MM.1S (cell line): ENCODE data around the gene VEPH1.

Experiments used
- DNase-seq: peaks from one replicate; pipeline ENCODE4 v3.0.0-alpha.2; 2015
- H2AFZ ChIP-seq: fragments of 300-600 bp; sonication (generic); 2 replicates; pipeline ENCODE4 v1.6.0; 2016; ENCODE audit warnings: antibody characterized with exemption, low read length
- H3F3A ChIP-seq: fragments of 300-600 bp; sonication (generic); 2 replicates; pipeline ENCODE4 v1.6.1; 2016; ENCODE audit warnings: mild to moderate bottlenecking, antibody characterized with exemption, low read length, moderate library complexity, mixed read lengths; ENCODE audit not compliant: insufficient read depth
- H3K27ac ChIP-seq: fragments of 300-600 bp; sonication (generic); 2 replicates; pipeline ENCODE4 v1.5.1; 2016; ENCODE audit warnings: mild to moderate bottlenecking, low read length
- H3K27me3 ChIP-seq: fragments of 300-600 bp; sonication (generic); replicated peaks from 2 replicates; pipeline ENCODE4 v1.6.0; 2016; ENCODE audit warnings: low read length; ENCODE audit not compliant: insufficient read depth
- H3K36me3 ChIP-seq: fragments of 300-600 bp; sonication (generic); replicated peaks from 2 replicates; pipeline ENCODE4 v1.6.1; 2016; ENCODE audit warnings: mild to moderate bottlenecking, low read length, mixed read lengths; ENCODE audit not compliant: insufficient read depth
- H3K4me1 ChIP-seq: fragments of 300-600 bp; sonication (generic); 2 replicates; pipeline ENCODE4 v1.6.1; 2016; ENCODE audit warnings: low read length, mixed read lengths
- H3K4me2 ChIP-seq: fragments of 300-600 bp; sonication (generic); 2 replicates; pipeline ENCODE4 v1.6.0; 2016; ENCODE audit warnings: low read depth, low read length
- H3K4me3 ChIP-seq: fragments of 300-600 bp; sonication (generic); 2 replicates; pipeline ENCODE4 v1.5.1; 2016; ENCODE audit warnings: low read length, mixed read lengths
- H3K79me2 ChIP-seq: fragments of 300-600 bp; sonication (generic); 2 replicates; pipeline ENCODE4 v1.6.1; 2016; ENCODE audit warnings: mixed run types, low read length, mixed read lengths
- H3K9ac ChIP-seq: fragments of 300-600 bp; sonication (generic); 2 replicates; pipeline ENCODE4 v1.6.1; 2016; ENCODE audit warnings: low read length, mixed read lengths
- H3K9me2 ChIP-seq: fragments of 300-600 bp; sonication (generic); replicated peaks from 2 replicates; pipeline ENCODE4 v1.6.1; 2016; ENCODE audit warnings: mild to moderate bottlenecking, low read length, mixed read lengths; ENCODE audit not compliant: insufficient read depth
- H3K9me3 ChIP-seq: fragments of 300-600 bp; sonication (generic); replicated peaks from 2 replicates; pipeline ENCODE4 v1.6.1; 2016; ENCODE audit warnings: mild to moderate bottlenecking, low read length, mixed read lengths; ENCODE audit not compliant: insufficient read depth
- H4K20me1 ChIP-seq: fragments of 300-600 bp; sonication (generic); 2 replicates; pipeline ENCODE4 v1.6.1; 2016; ENCODE audit warnings: mild to moderate bottlenecking, low read length, moderate library complexity, mixed read lengths; ENCODE audit not compliant: insufficient read depth
- EZH2 ChIP-seq: fragments of 300-600 bp; sonication (generic); optimal IDR thresholded peaks from 2 replicates; pipeline ENCODE3; 2017; ENCODE audit warnings: low read depth, mild to moderate bottlenecking, antibody characterized with exemption, low read length, mixed read lengths
- EZH2phosphoT487 ChIP-seq: fragments of 300-600 bp; sonication (generic); IDR thresholded peaks from 2 replicates; pipeline ENCODE4 v1.6.1; 2018; ENCODE audit warnings: antibody characterized with exemption, low read length
- TF ChIP-seq, protein P1 (sequence below): fragments of 300-600 bp; sonication (generic); IDR thresholded peaks from 2 replicates; pipeline ENCODE4 v1.5.1; 2016; ENCODE audit warnings: antibody characterized with exemption, low read length, mixed read lengths

The VEPH1 gene

DNA sequence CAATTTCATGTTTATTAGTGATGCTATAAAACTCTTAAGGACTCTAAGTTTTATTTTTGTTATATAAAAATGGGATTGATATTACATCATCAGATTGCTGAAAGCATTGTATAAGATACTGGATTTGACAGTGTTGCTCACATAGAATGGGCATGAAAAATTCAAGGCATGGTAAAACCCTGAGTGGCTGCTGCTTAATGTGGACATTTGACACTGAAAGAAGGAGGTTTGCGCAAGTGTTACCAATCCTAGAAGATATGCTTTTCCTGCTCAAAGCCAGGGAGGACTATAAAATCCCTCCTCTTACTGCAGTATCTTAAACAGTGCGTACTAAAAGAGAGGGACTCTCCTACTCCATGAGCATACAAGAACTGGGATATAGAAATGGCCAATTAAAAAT, 132.3 kb downstream of the VEPH1 start:
- H2AFZ ChIP-seq: no peak overlapping the region
- no peak overlapping the region for H3K27ac ChIP-seq
- DNase-seq: no peak
- H3K4me3 ChIP-seq: no peak overlapping the region
- no peaks in the 10 kb centered on the region for H4K20me1 ChIP-seq
- H3F3A ChIP-seq: no peaks in the 10 kb centered on the region; the same call in 1 of the 2 replicates
- no peak overlapping the region for H3K4me2 ChIP-seq
- H3K9ac ChIP-seq: no peak overlapping the region
- H3K4me1 ChIP-seq: peaks cover 8% of the 10 kb centered on the region
- no peaks in the 10 kb centered on the region for H3K27me3 ChIP-seq
- no peaks in the 10 kb centered on the region for H3K36me3 ChIP-seq
- H3K9me2 ChIP-seq: no peaks in the 10 kb centered on the region
- no peaks in the 10 kb centered on the region for H3K9me3 ChIP-seq
- TF ChIP-seq, protein P1, sequence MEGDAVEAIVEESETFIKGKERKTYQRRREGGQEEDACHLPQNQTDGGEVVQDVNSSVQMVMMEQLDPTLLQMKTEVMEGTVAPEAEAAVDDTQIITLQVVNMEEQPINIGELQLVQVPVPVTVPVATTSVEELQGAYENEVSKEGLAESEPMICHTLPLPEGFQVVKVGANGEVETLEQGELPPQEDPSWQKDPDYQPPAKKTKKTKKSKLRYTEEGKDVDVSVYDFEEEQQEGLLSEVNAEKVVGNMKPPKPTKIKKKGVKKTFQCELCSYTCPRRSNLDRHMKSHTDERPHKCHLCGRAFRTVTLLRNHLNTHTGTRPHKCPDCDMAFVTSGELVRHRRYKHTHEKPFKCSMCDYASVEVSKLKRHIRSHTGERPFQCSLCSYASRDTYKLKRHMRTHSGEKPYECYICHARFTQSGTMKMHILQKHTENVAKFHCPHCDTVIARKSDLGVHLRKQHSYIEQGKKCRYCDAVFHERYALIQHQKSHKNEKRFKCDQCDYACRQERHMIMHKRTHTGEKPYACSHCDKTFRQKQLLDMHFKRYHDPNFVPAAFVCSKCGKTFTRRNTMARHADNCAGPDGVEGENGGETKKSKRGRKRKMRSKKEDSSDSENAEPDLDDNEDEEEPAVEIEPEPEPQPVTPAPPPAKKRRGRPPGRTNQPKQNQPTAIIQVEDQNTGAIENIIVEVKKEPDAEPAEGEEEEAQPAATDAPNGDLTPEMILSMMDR: no peak
- TF ChIP-seq EZH2phosphoT487 (no peak), EZH2 (no peak)
- H3K79me2 ChIP-seq: no peaks in the 10 kb centered on the region

DNA sequence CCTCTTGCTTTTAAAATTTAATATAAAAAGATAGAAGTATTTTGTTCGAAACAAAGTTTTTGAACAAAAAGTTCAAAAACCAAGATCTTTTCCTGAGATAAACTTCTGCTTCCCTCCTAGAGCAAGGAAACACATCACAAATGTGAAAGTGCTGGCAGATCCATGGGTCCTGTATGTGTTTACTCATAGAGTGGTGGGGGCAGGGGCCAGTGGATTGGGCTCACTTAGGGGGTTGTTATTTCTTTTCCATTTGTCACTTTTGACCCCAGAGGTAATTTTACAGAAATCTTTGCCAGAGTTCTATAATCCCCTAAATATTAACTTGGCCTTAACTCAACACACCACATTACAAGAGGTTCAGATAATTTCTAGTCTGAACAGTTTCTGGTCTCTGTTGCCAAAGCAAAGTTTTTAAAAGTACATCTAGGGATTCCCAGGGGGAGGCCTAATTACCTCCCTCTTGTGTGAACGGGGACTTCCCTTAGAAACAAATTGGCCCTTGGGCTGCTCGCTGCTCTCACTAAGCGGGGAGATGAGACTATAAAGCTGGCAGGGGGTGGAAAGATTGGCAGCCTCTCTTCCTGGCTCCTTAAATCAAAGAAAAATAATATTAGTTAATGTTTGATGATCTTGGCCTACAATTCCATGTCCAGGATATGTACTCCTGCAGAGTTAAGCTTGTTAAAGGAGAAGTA, 133.3 kb downstream of the VEPH1 start:
- Histone ChIP-seq H3K4me1 (no peaks in the 10 kb centered on the region), H3K4me3 (no peak overlapping the region), H3K27me3 (no peaks in the 10 kb centered on the region), H3K36me3 (no peaks in the 10 kb centered on the region), H3K9me3 (no peaks in the 10 kb centered on the region), H2AFZ (no peak overlapping the region), H3K79me2 (no peaks in the 10 kb centered on the region), H3K4me2 (no peak overlapping the region), H3K27ac (no peak overlapping the region), H3F3A (no peaks in the 10 kb centered on the region), H3K9ac (no peak overlapping the region), H3K9me2 (no peaks in the 10 kb centered on the region), H4K20me1 (no peaks in the 10 kb centered on the region)
- DNase-seq: no peak
- TF ChIP-seq EZH2phosphoT487 (no peak), EZH2 (no peak)
- TF ChIP-seq, protein P1: no peak

DNA sequence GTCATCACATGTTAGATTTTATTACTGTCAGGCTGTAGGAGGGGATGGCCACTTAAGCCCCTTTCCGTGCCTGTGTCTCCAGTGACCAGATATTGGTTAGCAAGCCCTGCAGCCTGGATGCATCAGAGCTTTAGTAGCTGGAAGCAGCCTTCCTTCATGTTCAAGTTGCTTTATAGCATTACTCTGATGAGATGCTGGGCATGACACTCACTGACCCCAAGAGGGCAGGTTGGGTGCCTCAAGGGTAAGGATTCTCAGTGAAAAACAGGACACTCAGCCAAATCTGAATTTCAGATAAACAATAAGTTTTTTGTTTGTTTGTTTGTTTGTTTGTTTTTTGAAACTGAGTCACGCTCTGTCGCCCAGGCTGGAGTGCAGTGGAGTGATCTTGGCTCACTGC, 135.0 kb downstream of the VEPH1 start:
- Histone ChIP-seq H3K79me2 (no peaks in the 10 kb centered on the region), H3F3A (no peaks in the 10 kb centered on the region), H2AFZ (no peak overlapping the region), H3K9me3 (no peaks in the 10 kb centered on the region), H3K9ac (no peak overlapping the region), H3K4me2 (no peak overlapping the region), H3K4me1 (0 out of 2 replicates have a peak, but pooled peaks cover 2% of the 10 kb centered on the region), H3K4me3 (no peak overlapping the region), H3K36me3 (no peaks in the 10 kb centered on the region), H3K27ac (no peak overlapping the region), H3K27me3 (no peaks in the 10 kb centered on the region), H4K20me1 (no peaks in the 10 kb centered on the region), H3K9me2 (no peaks in the 10 kb centered on the region)
- TF ChIP-seq, protein P1: no peak; the same call in 1 of the 2 replicates
- TF ChIP-seq EZH2 (no peak), EZH2phosphoT487 (no peak)
- DNase-seq: no peak
